ENCODE data around the gene SLC25A13.

SLC25A13 gene

GRCh38 chr7:96075510-96076349 lies 246.2 kb downstream of the SLC25A13 start:
- in situ Hi-C loops (cut with HindIII; ENCODE audit: low sequenced_read_pairs): no loop called here
- peak overlapping the region; percentile 58 for H3K4me3 ChIP-seq (ENCODE audit: low read depth, low read length)
- TF ChIP-seq, protein P1, sequence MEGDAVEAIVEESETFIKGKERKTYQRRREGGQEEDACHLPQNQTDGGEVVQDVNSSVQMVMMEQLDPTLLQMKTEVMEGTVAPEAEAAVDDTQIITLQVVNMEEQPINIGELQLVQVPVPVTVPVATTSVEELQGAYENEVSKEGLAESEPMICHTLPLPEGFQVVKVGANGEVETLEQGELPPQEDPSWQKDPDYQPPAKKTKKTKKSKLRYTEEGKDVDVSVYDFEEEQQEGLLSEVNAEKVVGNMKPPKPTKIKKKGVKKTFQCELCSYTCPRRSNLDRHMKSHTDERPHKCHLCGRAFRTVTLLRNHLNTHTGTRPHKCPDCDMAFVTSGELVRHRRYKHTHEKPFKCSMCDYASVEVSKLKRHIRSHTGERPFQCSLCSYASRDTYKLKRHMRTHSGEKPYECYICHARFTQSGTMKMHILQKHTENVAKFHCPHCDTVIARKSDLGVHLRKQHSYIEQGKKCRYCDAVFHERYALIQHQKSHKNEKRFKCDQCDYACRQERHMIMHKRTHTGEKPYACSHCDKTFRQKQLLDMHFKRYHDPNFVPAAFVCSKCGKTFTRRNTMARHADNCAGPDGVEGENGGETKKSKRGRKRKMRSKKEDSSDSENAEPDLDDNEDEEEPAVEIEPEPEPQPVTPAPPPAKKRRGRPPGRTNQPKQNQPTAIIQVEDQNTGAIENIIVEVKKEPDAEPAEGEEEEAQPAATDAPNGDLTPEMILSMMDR (IDR thresholded peaks at IDR 0.05; ENCODE audit: low read depth, low read length, missing control alignments): peak; percentile 95
- DNase-seq (ENCODE audit: low read depth): peak; percentile 26

DNA sequence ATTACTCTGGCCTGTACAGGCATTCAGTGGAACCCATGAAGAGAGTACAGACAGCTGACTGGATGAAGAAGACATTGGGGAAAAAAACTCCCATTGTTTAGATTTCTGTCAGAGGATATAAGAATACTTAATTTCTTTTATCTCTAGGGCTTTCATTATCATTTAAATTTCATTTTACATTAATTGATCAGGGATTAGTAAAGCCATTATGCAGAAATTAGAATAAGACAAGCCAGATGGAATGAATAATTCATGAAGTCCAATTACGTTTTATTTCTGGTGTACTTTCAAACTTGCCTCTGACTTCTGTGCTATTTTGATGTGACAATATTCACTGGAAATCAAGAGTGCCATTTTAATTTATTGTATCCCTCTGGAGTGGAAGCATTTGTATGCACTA lies 247.0 kb downstream of the SLC25A13 start:
- in situ Hi-C loops (cut with HindIII; ENCODE audit: low sequenced_read_pairs): no loop called here
- no peak for DNase-seq (ENCODE audit: low read depth)
- TF ChIP-seq, protein P1 (IDR thresholded peaks at IDR 0.05; ENCODE audit: low read depth, low read length, missing control alignments): no peak
- no peak overlapping the region for H3K4me3 ChIP-seq (ENCODE audit: low read depth, low read length)

Measured in astrocyte of the cerebellum (primary cell).